NCI-H2196 (cell line): ENCODE measurements around the gene PPP2R5C.
A peak's percentile ranks its signal among the peaks of the same experiment; 100 is the strongest.
"Not testable (repeated sequence)": the region's sequence is repeated elsewhere in the genome, so short reads cannot be mapped to it uniquely, and the experiment has no call there.

Experiments
- DNase-seq: peaks from one replicate; lab custom pipeline; 2025; ENCODE audit not compliant: unreplicated experiment; lab: John Stamatoyannopoulos, UW

The PPP2R5C gene

DNA sequence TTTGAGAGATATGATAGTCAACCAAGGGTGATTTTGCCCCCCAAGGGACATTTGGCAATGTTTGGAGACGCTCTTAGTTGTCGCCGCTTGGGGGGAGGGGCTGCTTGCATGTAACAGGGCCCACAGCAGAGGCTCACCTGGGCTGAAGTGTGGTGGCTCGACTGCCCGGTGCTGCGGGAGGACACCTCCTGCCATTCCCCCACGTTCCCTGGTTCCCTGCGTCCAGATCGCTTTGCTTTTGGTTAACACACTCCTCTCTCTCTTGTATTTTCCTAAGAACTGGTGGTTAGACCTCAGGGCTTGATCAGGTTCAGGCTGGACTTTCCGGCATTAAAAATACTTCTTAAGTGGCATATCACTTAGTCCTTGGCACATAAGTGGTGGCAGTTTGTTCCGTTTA is 18.9 kb downstream of the PPP2R5C start:
- no peak for DNase-seq

DNA sequence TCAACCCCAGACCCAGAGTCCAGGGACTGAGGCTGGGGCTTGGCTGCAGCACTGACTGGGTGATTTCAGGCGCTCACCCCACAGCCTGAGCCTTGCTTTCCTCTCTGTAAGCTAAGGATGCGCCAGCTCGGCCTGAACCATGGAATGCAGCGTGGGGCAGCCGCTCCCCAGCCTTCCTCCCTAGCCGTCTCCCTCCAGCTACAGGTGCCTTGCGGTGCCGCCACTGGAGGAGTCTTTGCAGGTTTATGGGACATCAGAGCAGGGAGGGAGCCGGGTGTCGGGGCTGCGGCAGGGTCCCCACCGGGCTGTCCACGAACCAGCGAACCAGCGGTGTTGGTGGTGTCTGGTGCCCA is 19.4 kb downstream of the PPP2R5C start:
- DNase-seq = no peak

DNA sequence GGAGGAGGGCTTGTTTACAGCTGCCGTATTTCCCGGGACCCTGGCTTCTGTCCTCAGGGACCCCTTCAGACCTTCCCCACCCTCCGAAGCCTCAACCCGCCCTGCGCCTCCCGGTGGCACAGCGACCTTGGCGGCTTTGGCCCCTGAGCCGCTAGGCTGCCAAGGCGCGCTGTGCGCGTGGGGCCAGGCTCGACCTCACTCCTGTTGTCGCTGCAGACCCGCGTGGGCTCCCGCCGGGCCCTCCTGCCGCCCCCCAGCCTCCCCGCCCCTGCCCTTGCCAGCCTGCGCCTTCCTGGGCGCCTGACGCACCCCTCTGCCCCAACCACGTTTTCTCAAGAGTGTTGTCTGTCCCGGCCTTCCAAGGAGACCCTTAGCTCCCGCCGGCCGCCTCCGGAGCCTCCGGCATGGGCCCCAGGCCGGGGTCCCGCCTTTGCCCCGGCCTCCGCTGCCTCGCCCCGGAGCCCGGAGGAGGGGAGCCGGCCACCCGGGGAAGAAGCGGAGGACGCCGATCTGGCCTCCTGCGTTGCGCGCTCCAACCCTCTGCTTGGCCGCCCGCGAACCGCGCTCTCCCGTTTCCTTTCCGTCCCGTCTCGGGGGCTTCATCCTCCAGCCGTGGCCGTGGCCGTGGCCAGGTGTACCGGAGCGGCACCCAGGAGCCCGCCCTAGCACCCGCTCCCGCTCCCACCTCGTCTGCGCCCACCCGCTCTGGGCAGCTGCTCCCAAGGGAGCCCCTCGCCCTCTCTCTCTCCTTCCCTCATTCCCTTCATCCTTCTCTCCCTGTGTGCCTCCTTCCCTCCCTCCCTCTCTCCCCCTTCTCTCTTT is 19.9 kb downstream of the PPP2R5C start:
- no peak for DNase-seq

DNA sequence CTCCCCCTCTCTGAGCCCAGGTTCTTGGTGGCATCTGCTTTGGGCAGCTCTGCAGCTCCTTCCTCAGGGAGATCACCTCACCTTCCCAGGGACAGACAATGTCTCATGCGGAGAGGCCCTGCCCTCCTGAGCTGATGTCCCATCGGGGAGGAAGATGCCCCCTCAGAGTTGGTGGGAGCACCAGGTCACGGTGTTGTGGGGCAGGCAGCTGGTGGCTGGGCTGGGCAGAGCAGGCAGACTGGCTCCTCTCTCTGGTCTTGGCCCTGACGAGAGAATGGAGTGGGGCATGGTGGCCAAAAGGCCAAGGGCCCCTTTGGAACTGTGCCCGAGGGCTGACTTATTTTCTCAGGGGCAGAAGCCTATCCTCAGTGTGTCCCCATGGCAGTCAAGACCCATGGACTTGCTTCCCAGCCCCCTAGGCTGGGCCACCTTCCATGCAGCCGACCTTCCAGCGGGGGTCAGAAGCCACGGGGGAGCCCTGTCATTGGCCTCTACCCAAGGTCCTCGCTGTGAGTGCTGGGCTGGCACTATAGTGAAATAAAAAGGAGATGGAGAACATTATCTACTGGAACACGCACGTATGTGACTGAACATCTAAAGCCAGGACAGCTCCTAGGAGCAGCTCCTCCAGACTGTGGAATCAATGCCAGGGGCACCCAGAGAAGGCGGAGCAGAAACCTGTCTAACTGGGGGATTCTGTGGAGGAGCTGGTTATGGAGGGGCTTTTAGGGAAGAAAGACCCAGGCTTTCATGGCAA is 21.9 kb downstream of the PPP2R5C start:
- no peak for DNase-seq

DNA sequence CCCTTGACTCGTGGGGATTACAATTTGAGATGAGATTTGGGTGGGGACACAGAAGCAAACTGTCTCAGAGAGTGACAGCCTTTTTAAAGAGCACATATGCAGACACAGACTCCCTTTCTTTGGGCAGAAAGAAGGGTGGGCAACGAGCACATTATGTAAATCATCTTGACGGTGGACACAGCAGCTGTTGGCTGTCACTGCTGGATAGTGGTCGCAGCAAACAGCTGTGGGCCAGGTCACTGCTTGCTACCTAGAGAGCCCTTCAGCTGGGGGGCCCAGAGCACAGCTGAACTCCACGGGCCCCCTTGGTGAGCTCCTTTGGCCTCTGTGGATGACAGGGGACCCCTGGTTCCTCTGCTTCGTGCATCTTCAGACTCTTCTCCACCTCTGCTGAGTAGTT is 23.1 kb downstream of the PPP2R5C start:
- DNase-seq = no peak

DNA sequence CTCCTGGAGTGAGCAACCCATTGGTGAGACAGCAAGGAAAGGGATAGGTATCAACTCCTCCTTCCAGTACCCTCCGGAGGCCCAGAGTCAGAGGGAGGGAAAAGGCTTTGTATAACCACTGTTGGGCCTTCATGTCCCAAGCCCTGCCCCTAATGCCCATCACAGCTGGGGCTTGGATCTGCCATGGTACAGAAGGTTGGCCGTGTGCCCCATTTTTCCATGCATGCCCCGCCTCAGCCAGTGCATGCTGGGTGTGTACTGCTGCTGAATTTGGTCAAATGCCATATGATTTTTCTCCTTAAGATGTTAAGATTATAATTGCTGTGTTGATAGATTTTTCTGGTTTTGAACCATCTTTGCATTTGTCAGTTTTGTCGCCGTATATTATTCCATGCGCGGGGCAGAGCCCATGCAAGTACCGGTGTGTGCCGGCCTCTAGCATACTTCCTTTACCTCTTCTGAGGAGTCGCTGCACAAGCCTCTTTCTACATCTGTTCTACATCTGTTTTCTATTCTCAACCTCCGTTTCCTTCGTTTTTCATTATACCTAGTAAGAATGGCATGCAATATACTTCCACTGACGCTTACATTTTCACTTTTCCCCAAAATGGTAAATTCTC is 26.6 kb downstream of the PPP2R5C start:
- no peak for DNase-seq

DNA sequence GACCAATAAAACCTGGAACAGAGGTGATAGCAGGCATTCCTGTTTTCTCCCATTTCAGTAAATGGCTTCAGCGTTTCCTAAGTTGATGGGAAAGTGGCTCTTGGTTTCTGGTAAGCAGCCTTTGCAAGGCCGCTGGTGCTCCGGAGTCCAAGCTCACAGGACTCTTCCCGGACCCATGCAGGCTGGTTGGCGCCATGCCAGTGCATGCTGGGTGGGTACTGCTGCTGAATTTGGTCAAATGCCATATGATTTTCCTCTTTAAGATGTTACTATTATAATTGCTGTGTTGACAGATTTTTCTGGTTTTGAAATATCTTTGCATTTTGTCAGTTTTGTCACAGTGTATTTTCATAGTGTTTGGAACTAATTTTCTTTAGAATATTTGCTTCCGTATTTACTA is 27.7 kb downstream of the PPP2R5C start:
- no peak for DNase-seq

DNA sequence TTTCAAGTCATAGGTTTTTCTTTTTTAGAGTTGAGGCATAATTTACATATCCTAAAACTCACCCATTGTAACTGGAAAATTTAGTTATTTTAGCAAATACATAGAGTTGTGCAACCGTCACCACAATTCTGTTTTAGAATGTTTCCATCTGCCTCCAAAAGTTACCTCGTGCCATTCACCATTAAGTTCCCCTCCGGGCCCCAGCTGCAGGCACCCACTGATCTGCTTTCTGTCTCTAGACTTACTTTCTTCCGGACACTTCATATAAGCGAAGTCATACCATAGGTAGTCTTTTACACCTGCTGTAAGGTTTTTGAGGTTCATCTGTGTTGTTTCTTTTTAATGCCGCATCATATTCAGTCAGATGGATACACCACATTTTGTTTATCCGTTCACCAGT is 28.7 kb downstream of the PPP2R5C start:
- no peak for DNase-seq

DNA sequence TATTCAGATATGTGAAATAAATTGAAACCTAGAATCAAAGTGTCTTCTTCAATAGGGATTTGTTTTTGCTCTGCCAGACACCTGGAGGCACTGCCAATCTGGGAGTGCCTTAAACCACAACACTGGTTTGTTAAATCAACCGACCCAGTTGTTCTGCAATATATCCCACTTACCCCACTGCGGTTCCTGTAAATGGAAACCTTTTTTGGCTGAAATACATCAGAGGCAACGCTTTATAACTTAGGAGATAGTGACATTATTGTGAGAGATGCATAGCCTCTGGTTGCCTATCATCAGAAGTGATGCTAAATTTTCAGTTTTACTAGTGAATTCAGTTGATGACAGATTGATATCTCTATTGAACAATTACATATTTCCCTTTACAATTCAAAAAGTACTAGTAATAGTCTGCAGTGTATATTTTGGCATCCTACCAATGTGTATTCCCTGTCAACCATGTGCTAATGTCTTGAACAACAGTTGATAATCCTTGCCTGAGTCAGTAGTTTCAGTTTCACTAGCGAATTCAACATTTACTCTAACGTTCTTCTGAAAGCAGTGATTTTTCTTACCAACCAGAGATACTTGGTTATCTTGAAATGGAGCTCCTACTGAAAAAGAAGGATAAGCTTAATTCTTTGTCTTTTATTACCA is 30.5 kb downstream of the PPP2R5C start:
- DNase-seq = no peak

DNA sequence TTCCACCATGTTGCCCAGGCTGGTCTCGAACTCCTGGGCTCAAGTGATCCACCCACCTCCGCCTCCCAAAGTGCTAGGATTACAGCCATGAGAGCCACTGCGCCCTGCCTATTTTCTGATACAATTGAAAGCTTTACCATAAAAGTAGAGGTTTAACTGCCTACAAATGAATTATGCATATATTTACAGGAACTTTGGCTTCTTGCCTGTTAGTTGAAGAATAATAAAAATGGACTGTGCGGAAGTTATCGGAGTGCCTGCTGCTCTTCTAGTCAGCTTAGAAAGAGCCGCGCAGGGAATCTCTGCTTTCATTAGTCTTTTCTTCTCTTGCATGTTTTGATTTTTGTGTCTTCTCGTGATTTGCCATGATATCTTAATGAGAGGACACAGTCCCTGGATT is 34.5 kb downstream of the PPP2R5C start:
- no peak for DNase-seq

DNA sequence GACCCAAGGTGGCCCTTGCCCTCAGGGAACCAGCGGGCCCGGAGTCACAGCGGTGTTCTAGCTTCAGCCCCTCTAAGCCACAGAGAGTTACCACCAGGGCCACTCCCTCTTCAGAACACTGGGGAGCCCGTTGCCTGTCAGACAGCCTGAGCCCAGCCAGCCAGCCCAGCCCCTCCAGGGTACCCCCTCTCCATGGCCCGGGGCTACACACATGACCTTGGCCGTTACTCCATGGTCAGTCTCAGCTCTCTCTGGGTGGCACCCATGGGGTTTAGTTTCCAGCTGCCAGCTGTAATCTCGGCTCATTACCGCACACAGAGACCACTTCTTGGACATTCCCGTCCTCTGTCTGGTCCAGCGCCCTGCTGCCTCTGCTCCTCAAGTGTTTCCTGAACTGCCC is 35.0 kb downstream of the PPP2R5C start:
- no peak for DNase-seq

DNA sequence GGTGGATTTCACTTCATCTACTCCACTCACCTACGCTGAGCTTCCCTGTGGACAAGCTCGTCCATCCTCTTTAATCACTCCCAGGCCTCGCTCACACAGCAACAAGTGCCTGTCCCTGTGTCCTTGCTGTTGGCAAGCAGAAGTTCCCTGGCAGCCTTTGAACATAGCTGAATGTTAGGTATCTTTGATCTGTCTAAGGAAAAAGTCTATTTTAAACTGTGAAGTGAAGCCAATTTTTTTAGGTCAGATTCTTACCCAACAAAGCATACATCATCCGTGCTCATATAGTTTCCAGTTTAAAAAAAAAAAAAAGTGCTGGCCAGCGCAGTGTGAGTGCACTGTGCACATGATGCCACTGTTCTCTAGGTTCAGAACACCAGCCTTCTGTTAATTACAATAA is 36.3 kb downstream of the PPP2R5C start:
- no peak for DNase-seq

DNA sequence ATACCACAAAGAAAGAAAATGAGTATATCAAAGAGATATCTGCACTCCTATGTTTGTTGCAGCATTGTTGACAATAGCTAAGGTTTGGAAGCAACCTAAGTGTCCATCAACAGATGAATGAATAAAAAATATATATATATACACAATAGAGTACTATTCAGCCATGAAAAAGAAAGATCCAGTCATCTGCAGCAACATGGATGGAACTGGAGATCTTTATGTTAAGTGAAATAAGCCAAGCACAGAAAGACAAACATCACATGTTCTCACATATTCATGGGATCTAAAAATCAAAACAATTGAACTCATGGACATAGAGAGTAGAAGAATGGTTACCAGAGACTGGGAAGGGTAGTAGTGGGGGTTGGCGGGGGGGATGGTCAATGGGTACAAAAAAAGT is 42.9 kb downstream of the PPP2R5C start:
- DNase-seq = not testable (repeated sequence)

DNA sequence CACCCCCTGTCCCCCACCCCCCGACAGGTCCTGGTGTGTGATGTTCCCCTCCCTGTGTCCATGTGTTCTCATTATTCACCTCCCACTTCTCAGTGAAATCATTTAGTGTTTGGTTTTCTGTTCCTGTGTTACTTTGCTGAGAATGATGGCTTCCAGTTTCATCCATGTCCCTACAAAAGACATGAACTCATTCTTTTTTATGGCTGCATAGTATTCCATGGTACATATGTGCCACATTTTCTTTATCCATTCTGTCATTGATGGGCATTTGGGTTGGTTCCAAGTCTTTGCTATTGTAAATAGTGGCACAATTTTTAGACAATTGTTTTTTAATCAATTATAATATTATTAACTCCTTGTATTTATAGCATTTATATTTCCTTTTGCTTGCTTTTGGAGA is 44.7 kb downstream of the PPP2R5C start:
- DNase-seq = not testable (repeated sequence)

DNA sequence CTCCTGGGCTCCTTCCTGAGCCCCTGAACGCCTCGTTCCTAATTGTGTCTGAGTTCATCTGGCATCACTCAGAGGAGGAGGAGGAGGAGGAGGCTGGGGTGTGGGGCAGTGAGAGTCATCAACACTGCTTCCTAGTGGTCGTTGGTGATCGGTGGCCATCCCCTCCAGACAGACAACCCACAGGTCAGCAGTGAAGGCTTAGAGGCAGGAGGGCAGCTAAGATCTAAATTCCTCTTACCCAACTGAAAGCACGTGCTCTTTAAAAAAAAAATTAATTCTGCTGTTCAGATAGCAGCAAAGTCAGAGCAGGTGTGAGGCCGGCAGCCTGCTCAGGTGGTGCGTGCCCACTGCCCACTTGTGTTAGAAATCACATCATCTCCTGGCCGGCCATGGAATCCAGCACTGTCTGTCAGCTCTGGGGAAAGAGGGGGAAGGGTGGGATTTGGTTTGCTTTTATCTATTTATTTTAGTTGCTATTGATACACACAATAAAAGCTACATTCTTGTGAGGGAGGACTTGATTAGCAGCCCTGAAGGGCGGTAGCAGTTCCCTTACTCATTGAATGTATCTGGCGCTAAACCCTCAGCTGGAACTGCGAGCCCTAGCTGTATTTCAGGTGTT is 46.6 kb downstream of the PPP2R5C start:
- DNase-seq = peak; percentile 4

DNA sequence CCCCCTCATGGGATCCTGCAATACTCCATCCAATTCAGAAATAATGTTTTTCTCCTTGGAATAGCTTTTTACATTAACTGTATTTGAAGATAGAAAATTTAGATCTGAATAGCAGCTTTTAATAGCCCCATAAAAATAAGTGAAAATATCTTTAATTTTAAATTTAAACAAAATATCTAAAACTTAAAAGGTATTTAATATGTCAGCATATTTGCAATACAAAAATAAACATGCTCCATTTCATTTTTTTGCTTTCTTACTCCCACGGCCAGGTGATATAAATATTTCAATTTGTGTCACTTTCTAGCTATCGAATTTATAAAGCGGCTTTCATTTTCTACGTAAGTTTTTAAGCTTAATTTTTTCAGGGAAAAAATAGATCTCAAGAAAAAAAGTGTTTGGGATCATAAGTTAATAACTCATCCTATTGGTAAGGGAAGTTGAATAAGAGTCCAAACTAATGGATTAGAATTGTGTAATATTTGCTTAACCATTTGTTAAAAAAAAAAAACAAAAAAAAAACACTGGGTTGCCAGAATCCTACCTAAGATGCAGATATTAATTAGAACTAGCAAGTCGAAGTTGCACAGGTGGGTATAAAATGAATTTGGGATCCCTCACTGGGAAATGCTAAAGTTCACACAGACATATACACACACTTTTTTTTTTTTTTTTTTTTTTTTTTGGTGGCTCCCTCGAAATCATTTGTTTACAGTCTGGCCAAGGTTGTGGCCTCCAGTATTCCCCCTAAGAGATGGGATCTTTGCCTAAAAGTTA is 47.6 kb downstream of the PPP2R5C start:
- DNase-seq = no peak

DNA sequence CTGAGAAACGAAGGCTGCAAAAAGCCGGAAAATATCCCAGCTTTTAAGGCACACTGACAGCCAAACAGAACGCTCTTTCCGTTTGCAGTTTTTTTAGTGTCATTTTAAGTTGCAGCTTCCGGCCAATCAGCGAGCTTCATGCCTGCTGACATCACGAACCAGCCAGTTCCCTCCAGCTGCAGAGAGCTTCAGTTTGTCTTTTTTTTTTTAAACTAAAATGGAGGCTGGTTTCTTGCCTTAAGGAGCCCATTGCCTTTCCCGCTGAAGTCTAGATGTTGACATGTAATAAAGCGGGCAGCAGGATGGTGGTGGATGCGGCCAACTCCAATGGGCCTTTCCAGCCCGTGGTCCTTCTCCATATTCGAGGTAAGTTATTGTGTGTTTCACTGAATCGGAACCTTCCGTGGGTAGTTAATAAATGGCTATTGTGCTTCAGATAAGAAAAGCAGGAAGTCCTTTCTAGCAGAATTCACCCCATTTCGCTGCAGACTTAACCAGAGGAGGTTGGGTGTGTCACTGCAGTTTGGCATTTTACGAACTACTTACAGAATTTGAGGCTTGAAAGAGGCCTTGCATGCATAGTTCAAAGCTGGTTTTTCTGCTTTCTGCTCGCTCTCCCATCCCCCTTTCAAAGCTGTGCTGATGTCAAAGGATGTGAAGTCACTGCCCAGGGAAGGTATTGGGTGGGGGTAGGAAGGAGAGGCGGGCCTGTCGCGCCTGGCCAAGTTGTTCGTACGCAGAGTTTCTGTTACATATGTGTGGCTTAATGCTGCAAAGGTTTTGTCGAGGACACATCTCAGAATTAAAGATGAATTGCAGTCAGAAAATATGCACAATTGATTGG is 48.4 kb downstream of the PPP2R5C start:
- peak; percentile 70 for DNase-seq

DNA sequence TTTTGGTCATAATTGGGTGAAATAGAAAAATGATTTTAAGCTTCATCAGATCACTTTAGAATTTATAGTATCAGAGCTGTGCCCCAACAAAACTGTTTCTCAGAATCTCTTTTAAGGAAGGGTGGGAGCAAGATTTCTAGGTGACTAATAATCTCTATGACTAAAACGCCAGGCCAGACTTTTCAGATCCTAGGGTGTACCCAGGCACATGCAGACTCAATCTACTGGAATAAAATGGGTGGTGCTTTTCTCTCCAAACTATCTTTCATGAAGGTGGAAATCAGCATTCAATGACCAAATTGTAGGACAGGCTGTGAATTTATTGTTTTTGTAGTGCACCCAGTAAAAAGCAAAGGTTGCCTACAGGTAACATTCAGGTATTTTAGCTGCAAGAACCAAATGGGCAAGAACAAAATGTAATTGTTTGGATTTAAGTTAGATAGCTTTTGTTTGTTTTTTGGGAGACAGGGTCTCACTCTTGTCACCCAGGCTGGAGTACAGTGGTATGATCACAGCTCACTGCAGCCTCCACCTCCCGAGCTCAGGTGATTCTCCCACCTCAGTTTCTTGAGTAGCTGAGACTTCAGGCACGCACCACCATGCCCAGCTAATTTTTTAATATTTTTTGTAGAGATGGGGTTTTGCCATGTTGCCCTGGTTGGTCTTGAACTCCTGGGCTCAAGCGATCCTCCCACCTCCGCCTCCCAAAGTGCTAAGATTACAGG is 49.5 kb downstream of the PPP2R5C start:
- DNase-seq = no peak

DNA sequence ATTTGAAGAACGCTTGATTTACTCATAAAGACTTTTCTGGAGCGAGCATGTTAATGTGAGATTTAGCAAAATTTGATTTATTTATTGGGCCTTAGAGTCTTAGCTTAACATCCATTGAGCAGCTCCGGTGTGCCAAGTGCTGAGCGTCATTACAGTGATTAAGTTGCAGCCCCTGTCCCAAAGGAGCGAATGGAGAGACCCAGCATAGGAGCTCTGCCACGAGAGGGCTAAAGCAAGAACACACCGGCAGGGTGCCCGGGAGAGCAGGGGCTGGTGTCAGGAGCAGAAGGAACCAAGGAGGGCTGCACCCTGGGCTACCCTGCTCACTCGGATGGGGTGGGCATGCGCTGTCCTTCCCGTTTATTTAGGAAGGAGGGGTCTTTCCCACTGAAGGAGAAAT is 50.6 kb downstream of the PPP2R5C start:
- no peak for DNase-seq
